A549 (cell line): ENCODE measurements around the gene TOP3A. TPM values are rescaled to one million over a fixed set of nuclear protein-coding genes. Genes with fewer than 3 reads are reported as not detected.

Experiments
- ATAC-seq, 2 experiments: fragments of 200-7000 bp in 1 of 2; fragments of >200 bp in 1 of 2; cut with Nextera tagmentation in 1 of 2; cut with Tn5 transposase in 1 of 2; 3 replicates each; pipeline versions ENCODE4 v1.8.0 to v1.9.1; 2018 to 2020; ENCODE audit warnings: mild to moderate bottlenecking in 1 of 2, moderate library complexity in 1 of 2
- CTCF ChIA-PET: fragments of 300-600 bp; sonication (Branson Sonifier 250); formaldehyde crosslinking; extraction: SDS; loops from one replicate; lab custom pipeline; 2021; ENCODE audit warnings: antibody characterized with exemption, inconsistent platforms; lab: Yijun Ruan, JAX
- POLR2A ChIA-PET: fragments of 350-600 bp; formaldehyde crosslinking; extraction: SDS; loops from one replicate; lab custom pipeline; 2021; ENCODE audit warnings: antibody characterized with exemption, inconsistent platforms; lab: Yijun Ruan, JAX
- DNase-seq, 2 experiments: peaks; one replicate each; pipeline versions ENCODE4 v3.0.0 to v3.0.0-alpha.2; 2011 to 2016; ENCODE audit warnings: low read depth in 1 of 2, low spot score in 1 of 2
- FAIRE-seq: peaks from 2 replicates; lab custom pipeline; 2011; peaks lifted over from hg19 to GRCh38; lab: Jason Lieb, UNC
- H3K27ac ChIP-seq, 2 experiments: fragments of >200 bp; sonication (Bioruptor Twin); formaldehyde crosslinking; 3 replicates each; pipeline ENCODE4 v1.5.1; 2016 to 2017
- H3K4me1 ChIP-seq: fragments of >200 bp; sonication (Bioruptor Twin); formaldehyde crosslinking; 3 replicates; pipeline ENCODE4 v1.6.1; 2016
- H3K4me2 ChIP-seq: fragments of >200 bp; sonication (Bioruptor Twin); formaldehyde crosslinking; 3 replicates; pipeline ENCODE4 v1.6.1; 2016
- H3K4me3 ChIP-seq: fragments of >200 bp; sonication (Bioruptor Twin); formaldehyde crosslinking; 3 replicates; pipeline ENCODE4 v1.5.1; 2016
- H3K9me3 ChIP-seq: fragments of >200 bp; sonication (Bioruptor Twin); formaldehyde crosslinking; 3 replicates; pipeline ENCODE4 v1.6.1; 2016
- BHLHE40 ChIP-seq: IDR thresholded peaks from 2 replicates; pipeline ENCODE4 v1.6.1; 2012; ENCODE audit warnings: low read depth, low read length, inconsistent platforms
- CBX2 ChIP-seq: fragments of 200-600 bp; sonication (generic); IDR thresholded peaks from 2 replicates; pipeline ENCODE4 v1.6.1; 2016; ENCODE audit warnings: low read depth, mild to moderate bottlenecking, borderline replicate concordance
- EHF ChIP-seq: fragments of 250-450 bp; sonication (Bioruptor Pico); IDR thresholded peaks from 2 replicates; pipeline ENCODE4 v1.5.0; 2020; ENCODE audit warnings: mild to moderate bottlenecking
- ESRRA ChIP-seq: fragments of 150-350 bp; IDR thresholded peaks from 2 replicates; pipeline ENCODE4 v1.6.1; 2014; ENCODE audit warnings: mild to moderate bottlenecking, low read length, borderline replicate concordance
- FOXS1 ChIP-seq: fragments of 250-450 bp; sonication (Bioruptor Pico); IDR thresholded peaks from 2 replicates; pipeline ENCODE4 v1.5.0; 2020; ENCODE audit warnings: mild to moderate bottlenecking, moderate library complexity
- HOXB13 ChIP-seq: fragments of 250-450 bp; sonication (Bioruptor Pico); IDR thresholded peaks from 2 replicates; pipeline ENCODE4 v1.5.0; 2020; ENCODE audit warnings: low read depth, mild to moderate bottlenecking, moderate library complexity
- JUN ChIP-seq, 2 experiments: fragments of >200 bp; sonication (Bioruptor Twin); formaldehyde crosslinking; IDR thresholded peaks; 2 replicates in 1 of 2; 3 replicates in 1 of 2; pipeline ENCODE4 v1.6.1; 2016 to 2017
- MYC ChIP-seq: IDR thresholded peaks from 2 replicates; pipeline ENCODE4 v1.6.1; 2012; ENCODE audit warnings: mild to moderate bottlenecking, inconsistent platforms, low read length, improper control_type of control experiment, borderline replicate concordance
- NFE2L2 ChIP-seq: fragments of 150-350 bp; conservative IDR thresholded peaks from 2 replicates; pipeline ENCODE4 v1.6.1; 2014; ENCODE audit warnings: low read length
- POLR2AphosphoS2 ChIP-seq: conservative IDR thresholded peaks from 2 replicates; pipeline ENCODE4 v1.6.1; 2012; ENCODE audit warnings: low read length, improper control_type of control experiment, inconsistent platforms
- RAD21 ChIP-seq, 2 experiments: fragments of >200 bp in 1 of 2; sonication (Bioruptor Twin) in 1 of 2; formaldehyde crosslinking in 1 of 2; IDR thresholded peaks in 1 of 2; conservative IDR thresholded peaks in 1 of 2; 2 replicates in 1 of 2; 3 replicates in 1 of 2; pipeline ENCODE4 v1.6.1; 2012 to 2018; ENCODE audit warnings: inconsistent platforms in 1 of 2
- RARB ChIP-seq: fragments of 250-450 bp; sonication (Bioruptor Pico); IDR thresholded peaks from 2 replicates; pipeline ENCODE4 v1.8.0; 2021; ENCODE audit warnings: mild to moderate bottlenecking, moderate library complexity
- TP53 ChIP-seq: fragments of 250-450 bp; sonication (Bioruptor Pico); IDR thresholded peaks from 2 replicates; pipeline ENCODE4 v1.5.0; 2021; ENCODE audit warnings: mild to moderate bottlenecking, moderate library complexity
- ZNF302 ChIP-seq: fragments of 250-450 bp; sonication (Bioruptor Pico); IDR thresholded peaks from 2 replicates; pipeline ENCODE4 v1.9.0; 2021; ENCODE audit warnings: inconsistent platforms, mild to moderate bottlenecking, moderate library complexity
- ZSCAN20 ChIP-seq: fragments of 250-450 bp; sonication (Bioruptor Pico); IDR thresholded peaks from 2 replicates; pipeline ENCODE4 v1.8.0; 2022; ENCODE audit warnings: mild to moderate bottlenecking, moderate library complexity
- WGBS: methylation state at CpG from one replicate; pipeline ENCODE4 v1.1.6; 2017; ENCODE audit errors: missing lambda C conversion rate; 5-methylcytosine and 5-hydroxymethylcytosine counted together
- polyA plus RNA-seq, 4 experiments: library from polyadenylated mRNA; depleted of rRNA in 3 of 4; stranded (reverse); fragments of >200 nt; fragmentation: RNase III in 1 of 4; extraction: RNeasy Plus Mini Kit Qiagen cat#74134 plus additional on column Dnase treatment in 1 of 4; gene quantifications; 2 replicates in 3 of 4; 3 replicates in 1 of 4; pipeline ENCODE4 v1.2.3, GENCODE V29; 2011 to 2017
- TF ChIP-seq, protein P1 (sequence below): fragments of >200 bp; sonication (Bioruptor Twin); formaldehyde crosslinking; IDR thresholded peaks from 3 replicates; pipeline ENCODE4 v1.6.1; 2016
- TF ChIP-seq, protein P2 (sequence below): IDR thresholded peaks from 2 replicates; pipeline ENCODE4 v1.6.1; 2012
- TF ChIP-seq, protein P3 (sequence below): fragments of 450-650 bp; IDR thresholded peaks from 2 replicates; pipeline ENCODE4 v1.6.1; 2014; ENCODE audit warnings: antibody characterized with exemption
- TF ChIP-seq, protein P4 (sequence below): fragments of 250-450 bp; sonication (Bioruptor Pico); IDR thresholded peaks from 2 replicates; pipeline ENCODE4 v1.5.0; 2020; ENCODE audit warnings: low read depth, mild to moderate bottlenecking, moderate library complexity
- TF ChIP-seq, protein P5 (sequence below): fragments of 150-350 bp; IDR thresholded peaks from 2 replicates; pipeline ENCODE4 v1.6.1; 2014; ENCODE audit warnings: low read depth, mild to moderate bottlenecking, low read length

Gene TOP3A
- polyA plus RNA-seq, 2 of the 4 experiments (the other 2 are of a cell fraction), result 29.0 to 29.3 TPM

DNA sequence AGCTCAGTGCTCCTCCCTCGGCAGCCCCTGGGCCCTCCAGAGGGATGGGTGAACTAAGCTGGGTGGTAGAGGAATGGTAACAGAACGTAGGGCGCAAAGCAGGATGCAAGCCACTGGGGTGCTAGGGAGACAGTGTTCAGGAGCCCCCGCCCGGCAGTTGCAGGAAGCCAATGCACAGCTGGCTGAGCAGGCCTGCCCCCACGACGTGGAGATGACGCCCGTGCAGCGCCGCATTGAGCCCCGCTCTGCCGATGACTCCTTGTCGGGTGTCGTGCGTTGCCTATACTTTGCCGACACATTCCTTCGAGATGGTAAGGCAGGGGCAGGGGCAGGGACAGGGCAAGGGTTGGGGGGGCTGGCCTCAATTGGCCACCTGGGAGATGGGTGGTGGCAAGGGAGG, 76.5 kb downstream of the TOP3A start:
- 94% methylated on average over 18 of the region's 18 CpGs for WGBS
- POLR2A ChIA-PET, result no interaction called here
- H3K4me3 ChIP-seq, result no peak overlapping the region
- ATAC-seq, result no peak
- CTCF ChIA-PET, result interaction anchor here (1.1 to 12.1 kb wide), 2 partner anchors 11 to 21 kb away, joined by 3 to 103 read pairs; no protein-coding TSS in a partner anchor
- H3K9me3 ChIP-seq, result no peaks in the 10 kb centered on the region
- H3K27ac ChIP-seq, result no peak overlapping the region
- TF ChIP-seq BHLHE40, result no peak
- TF ChIP-seq NFE2L2, result no peak
- TF ChIP-seq HOXB13 (CRISPR knock-in tag), result no peak
- TF ChIP-seq, protein P1, sequence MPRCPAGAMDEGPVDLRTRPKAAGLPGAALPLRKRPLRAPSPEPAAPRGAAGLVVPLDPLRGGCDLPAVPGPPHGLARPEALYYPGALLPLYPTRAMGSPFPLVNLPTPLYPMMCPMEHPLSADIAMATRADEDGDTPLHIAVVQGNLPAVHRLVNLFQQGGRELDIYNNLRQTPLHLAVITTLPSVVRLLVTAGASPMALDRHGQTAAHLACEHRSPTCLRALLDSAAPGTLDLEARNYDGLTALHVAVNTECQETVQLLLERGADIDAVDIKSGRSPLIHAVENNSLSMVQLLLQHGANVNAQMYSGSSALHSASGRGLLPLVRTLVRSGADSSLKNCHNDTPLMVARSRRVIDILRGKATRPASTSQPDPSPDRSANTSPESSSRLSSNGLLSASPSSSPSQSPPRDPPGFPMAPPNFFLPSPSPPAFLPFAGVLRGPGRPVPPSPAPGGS, result no peak
- no peak for TF ChIP-seq POLR2AphosphoS2
- no peak for TF ChIP-seq RAD21 (conservative IDR thresholded peaks at IDR 0.05 in 1 of 2, IDR thresholded peaks at IDR 0.05 in 1 of 2)
- TF ChIP-seq, protein P2, sequence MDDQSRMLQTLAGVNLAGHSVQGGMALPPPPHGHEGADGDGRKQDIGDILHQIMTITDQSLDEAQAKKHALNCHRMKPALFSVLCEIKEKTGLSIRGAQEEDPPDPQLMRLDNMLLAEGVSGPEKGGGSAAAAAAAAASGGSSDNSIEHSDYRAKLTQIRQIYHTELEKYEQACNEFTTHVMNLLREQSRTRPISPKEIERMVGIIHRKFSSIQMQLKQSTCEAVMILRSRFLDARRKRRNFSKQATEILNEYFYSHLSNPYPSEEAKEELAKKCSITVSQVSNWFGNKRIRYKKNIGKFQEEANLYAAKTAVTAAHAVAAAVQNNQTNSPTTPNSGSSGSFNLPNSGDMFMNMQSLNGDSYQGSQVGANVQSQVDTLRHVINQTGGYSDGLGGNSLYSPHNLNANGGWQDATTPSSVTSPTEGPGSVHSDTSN, result no peak
- no peak for TF ChIP-seq TP53 (CRISPR knock-in tag)
- no peak for TF ChIP-seq ZSCAN20
- TF ChIP-seq, all 56 proteins: peak for 0
- DNase-seq, result no peak
- H3K4me1 ChIP-seq, result peaks cover 6% of the 10 kb centered on the region; the same call in 1 of the 3 replicates
- no peak overlapping the region for H3K4me2 ChIP-seq
- FAIRE-seq, result no peak

DNA sequence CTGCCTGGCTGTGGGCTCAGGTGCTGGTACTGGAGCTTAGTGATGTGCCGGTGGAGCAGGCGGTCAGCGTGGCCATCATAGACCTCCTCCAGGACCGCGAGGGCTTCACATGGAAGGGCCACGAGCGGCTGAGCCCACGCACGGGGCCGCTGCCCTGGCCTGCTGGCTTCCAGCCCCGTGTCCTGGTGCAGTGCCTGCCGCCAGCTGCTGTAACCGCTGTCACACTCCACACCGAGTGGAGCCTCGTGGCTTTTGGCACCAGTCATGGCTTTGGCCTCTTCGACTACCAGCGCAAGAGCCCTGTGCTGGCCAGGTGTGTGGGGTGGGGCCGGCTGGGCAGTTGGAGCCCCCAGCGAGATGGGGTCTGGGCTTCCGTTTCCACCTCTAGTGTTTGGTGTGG, 77.3 kb downstream of the TOP3A start:
- Histone ChIP-seq H3K27ac (no peak overlapping the region), H3K4me1 (peaks cover 6% of the 10 kb centered on the region; the same call in 1 of the 3 replicates), H3K4me2 (no peak overlapping the region), H3K9me3 (no peaks in the 10 kb centered on the region), H3K4me3 (no peak overlapping the region)
- ATAC-seq, result no peak
- WGBS, result 94% methylated on average over 20 of the region's 20 CpGs
- TF ChIP-seq ESRRA, result no peak
- no peak for TF ChIP-seq ZNF302 (CRISPR knock-in tag)
- no peak for TF ChIP-seq FOXS1 (CRISPR knock-in tag)
- no peak for TF ChIP-seq EHF (CRISPR knock-in tag)
- TF ChIP-seq, protein P3, sequence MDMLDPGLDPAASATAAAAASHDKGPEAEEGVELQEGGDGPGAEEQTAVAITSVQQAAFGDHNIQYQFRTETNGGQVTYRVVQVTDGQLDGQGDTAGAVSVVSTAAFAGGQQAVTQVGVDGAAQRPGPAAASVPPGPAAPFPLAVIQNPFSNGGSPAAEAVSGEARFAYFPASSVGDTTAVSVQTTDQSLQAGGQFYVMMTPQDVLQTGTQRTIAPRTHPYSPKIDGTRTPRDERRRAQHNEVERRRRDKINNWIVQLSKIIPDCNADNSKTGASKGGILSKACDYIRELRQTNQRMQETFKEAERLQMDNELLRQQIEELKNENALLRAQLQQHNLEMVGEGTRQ, result no peak
- TF ChIP-seq, protein P4, sequence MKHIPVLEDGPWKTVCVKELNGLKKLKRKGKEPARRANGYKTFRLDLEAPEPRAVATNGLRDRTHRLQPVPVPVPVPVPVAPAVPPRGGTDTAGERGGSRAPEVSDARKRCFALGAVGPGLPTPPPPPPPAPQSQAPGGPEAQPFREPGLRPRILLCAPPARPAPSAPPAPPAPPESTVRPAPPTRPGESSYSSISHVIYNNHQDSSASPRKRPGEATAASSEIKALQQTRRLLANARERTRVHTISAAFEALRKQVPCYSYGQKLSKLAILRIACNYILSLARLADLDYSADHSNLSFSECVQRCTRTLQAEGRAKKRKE (CRISPR knock-in tag), result no peak
- TF ChIP-seq JUN (IDR thresholded peaks at IDR 0.05), result no peak
- TF ChIP-seq, protein P5, sequence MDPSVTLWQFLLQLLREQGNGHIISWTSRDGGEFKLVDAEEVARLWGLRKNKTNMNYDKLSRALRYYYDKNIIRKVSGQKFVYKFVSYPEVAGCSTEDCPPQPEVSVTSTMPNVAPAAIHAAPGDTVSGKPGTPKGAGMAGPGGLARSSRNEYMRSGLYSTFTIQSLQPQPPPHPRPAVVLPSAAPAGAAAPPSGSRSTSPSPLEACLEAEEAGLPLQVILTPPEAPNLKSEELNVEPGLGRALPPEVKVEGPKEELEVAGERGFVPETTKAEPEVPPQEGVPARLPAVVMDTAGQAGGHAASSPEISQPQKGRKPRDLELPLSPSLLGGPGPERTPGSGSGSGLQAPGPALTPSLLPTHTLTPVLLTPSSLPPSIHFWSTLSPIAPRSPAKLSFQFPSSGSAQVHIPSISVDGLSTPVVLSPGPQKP, result no peak
- TF ChIP-seq, protein P1, result no peak
- TF ChIP-seq MYC, result no peak
- no peak for TF ChIP-seq CBX2
- TF ChIP-seq RARB (CRISPR knock-in tag), result no peak
- no peak for FAIRE-seq
- ChIA-PET CTCF (interaction anchor here (1.9 to 12.1 kb wide), 3 partner anchors 11 to 21 kb away, joined by 4 to 103 read pairs (median 11); no protein-coding TSS in a partner anchor), POLR2A (no interaction called here)
- no peak for DNase-seq
